Fibroblast of pulmonary artery (primary cell): Measurements from ENCODE around the gene APP.

Experiments used
- DNase-seq: peaks from one replicate; pipeline ENCODE4 v3.0.0-alpha.2; 2010; ENCODE audit warnings: low read depth
- H3K4me3 ChIP-seq: replicated peaks from 2 replicates; pipeline ENCODE4 v1.5.1; 2011; ENCODE audit warnings: low read depth, mild to moderate bottlenecking, control low read depth, low read length, moderate library complexity
- CTCF ChIP-seq: IDR thresholded peaks from 2 replicates; pipeline ENCODE4 v1.5.1; 2011; ENCODE audit warnings: mild to moderate bottlenecking, control low read depth, low read length, inconsistent platforms; ENCODE audit errors: missing control alignments

APP gene

GRCh38 chr21:26130249-26130881 lies 40.2 kb downstream of the APP start:
- peak; percentile 81 for DNase-seq
- TF ChIP-seq CTCF, result no peak
- no peak overlapping the region for H3K4me3 ChIP-seq

GRCh38 chr21:26127918-26128317 lies 42.7 kb downstream of the APP start:
- no peak overlapping the region for H3K4me3 ChIP-seq
- TF ChIP-seq CTCF, result no peak
- DNase-seq, result peak; percentile 59

- no peak for DNase-seq
- no peak overlapping the region for H3K4me3 ChIP-seq
- TF ChIP-seq CTCF, result no peak
Measured at GRCh38 chr21:26127073-26127814, 43.3 kb downstream of the APP start.

- DNase-seq, result no peak
- no peak for TF ChIP-seq CTCF
- no peak overlapping the region for H3K4me3 ChIP-seq
Measured at GRCh38 chr21:26126168-26126553, 44.4 kb downstream of the APP start.

- no peak overlapping the region for H3K4me3 ChIP-seq
- no peak for TF ChIP-seq CTCF
- DNase-seq, result no peak
Measured at GRCh38 chr21:26125433-26126167, 45.0 kb downstream of the APP start.

GRCh38 chr21:26124896-26125295 lies 45.7 kb downstream of the APP start:
- DNase-seq, result no peak
- TF ChIP-seq CTCF, result no peak
- no peak overlapping the region for H3K4me3 ChIP-seq
